ENCODE data around the gene SLFN12L. TPM values are rescaled to one million over a fixed set of nuclear protein-coding genes. Genes with fewer than 3 reads are reported as not detected.
A peak's percentile ranks its signal among the peaks of the same experiment; 100 is the strongest.
"Not testable (repeated sequence)": the region's sequence is repeated elsewhere in the genome, so short reads cannot be mapped to it uniquely, and the experiment has no call there.

The SLFN12L gene
- polyA plus RNA-seq, 1 of the 3 experiments (the other 2 are of a cell fraction) = not detected

DNA sequence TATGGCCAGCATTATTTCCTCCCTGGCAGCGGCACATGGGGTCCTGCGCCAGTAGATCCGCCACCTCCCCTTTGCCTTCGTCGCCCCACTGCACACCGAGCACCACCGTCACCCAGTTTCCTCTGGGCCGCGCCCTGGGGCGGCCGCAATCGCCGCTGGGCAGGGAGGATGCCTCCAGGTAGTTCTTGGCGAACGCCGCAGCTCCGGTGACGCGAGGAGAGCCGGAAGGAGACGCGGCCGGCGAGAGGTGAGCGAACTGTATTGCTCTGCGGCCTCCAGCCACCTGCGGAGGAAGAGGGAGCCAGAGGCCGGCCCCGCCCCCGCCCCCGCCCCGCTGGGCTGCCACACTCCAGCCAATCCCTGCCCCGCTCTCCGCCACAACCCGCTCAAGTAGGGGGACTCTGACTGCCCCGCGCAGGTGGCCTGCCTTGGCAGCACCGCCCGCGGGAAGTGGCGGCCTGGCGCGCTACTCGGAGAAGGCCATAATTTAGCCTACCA, 77.1 kb downstream of the SLFN12L start:
- CTCF ChIA-PET = no interaction called here
- H3F3A ChIP-seq (replicated peaks; ENCODE audit: insufficient read depth) = no peaks in the 10 kb centered on the region
- POLR2A ChIA-PET = no interaction called here
- H3K27me3 ChIP-seq (ENCODE audit: insufficient read depth) = peaks cover 50% of the 10 kb centered on the region
- H3K4me3 ChIP-seq (ENCODE audit: low read depth in 2 of 2, low read length in 1 of 2) = no peak overlapping the region
- TF ChIP-seq RXRA (IDR thresholded peaks at IDR 0.05; ENCODE audit: borderline replicate concordance, low read depth) (no peak), TCF12 (IDR thresholded peaks at IDR 0.05) (no peak), TAF1 (IDR thresholded peaks at IDR 0.05; ENCODE audit: borderline replicate concordance, low read depth, low read length) (no peak), EZH2phosphoT487 (IDR thresholded peaks at IDR 0.05; ENCODE audit: borderline replicate concordance, low read depth) (no peak), RAD21 (IDR thresholded peaks at IDR 0.05; ENCODE audit: low read length) (no peak), FOXJ3 (CRISPR knock-in tag; IDR thresholded peaks at IDR 0.05) (no peak), RCOR1 (IDR thresholded peaks at IDR 0.05; ENCODE audit: low read length) (no peak), SIN3A (IDR thresholded peaks at IDR 0.05; ENCODE audit: borderline replicate concordance, low read depth, low read length) (no peak), MEF2A (IDR thresholded peaks at IDR 0.05; ENCODE audit: borderline replicate concordance, low read depth) (no peak), FOXM1 (IDR thresholded peaks at IDR 0.05; ENCODE audit: low read depth) (no peak), CHD2 (IDR thresholded peaks at IDR 0.05; ENCODE audit: low read length, partially characterized antibody) (no peak), GABPA (IDR thresholded peaks at IDR 0.05; ENCODE audit: low read depth) (no peak), TEAD4 (IDR thresholded peaks at IDR 0.05; ENCODE audit: borderline replicate concordance, insufficient read depth) (no peak)
- TF ChIP-seq, protein P1, sequence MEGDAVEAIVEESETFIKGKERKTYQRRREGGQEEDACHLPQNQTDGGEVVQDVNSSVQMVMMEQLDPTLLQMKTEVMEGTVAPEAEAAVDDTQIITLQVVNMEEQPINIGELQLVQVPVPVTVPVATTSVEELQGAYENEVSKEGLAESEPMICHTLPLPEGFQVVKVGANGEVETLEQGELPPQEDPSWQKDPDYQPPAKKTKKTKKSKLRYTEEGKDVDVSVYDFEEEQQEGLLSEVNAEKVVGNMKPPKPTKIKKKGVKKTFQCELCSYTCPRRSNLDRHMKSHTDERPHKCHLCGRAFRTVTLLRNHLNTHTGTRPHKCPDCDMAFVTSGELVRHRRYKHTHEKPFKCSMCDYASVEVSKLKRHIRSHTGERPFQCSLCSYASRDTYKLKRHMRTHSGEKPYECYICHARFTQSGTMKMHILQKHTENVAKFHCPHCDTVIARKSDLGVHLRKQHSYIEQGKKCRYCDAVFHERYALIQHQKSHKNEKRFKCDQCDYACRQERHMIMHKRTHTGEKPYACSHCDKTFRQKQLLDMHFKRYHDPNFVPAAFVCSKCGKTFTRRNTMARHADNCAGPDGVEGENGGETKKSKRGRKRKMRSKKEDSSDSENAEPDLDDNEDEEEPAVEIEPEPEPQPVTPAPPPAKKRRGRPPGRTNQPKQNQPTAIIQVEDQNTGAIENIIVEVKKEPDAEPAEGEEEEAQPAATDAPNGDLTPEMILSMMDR (IDR thresholded peaks at IDR 0.05) = no peak
- TF ChIP-seq, protein P2, sequence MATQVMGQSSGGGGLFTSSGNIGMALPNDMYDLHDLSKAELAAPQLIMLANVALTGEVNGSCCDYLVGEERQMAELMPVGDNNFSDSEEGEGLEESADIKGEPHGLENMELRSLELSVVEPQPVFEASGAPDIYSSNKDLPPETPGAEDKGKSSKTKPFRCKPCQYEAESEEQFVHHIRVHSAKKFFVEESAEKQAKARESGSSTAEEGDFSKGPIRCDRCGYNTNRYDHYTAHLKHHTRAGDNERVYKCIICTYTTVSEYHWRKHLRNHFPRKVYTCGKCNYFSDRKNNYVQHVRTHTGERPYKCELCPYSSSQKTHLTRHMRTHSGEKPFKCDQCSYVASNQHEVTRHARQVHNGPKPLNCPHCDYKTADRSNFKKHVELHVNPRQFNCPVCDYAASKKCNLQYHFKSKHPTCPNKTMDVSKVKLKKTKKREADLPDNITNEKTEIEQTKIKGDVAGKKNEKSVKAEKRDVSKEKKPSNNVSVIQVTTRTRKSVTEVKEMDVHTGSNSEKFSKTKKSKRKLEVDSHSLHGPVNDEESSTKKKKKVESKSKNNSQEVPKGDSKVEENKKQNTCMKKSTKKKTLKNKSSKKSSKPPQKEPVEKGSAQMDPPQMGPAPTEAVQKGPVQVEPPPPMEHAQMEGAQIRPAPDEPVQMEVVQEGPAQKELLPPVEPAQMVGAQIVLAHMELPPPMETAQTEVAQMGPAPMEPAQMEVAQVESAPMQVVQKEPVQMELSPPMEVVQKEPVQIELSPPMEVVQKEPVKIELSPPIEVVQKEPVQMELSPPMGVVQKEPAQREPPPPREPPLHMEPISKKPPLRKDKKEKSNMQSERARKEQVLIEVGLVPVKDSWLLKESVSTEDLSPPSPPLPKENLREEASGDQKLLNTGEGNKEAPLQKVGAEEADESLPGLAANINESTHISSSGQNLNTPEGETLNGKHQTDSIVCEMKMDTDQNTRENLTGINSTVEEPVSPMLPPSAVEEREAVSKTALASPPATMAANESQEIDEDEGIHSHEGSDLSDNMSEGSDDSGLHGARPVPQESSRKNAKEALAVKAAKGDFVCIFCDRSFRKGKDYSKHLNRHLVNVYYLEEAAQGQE (IDR thresholded peaks at IDR 0.05; ENCODE audit: low read depth, low read length) = no peak
- TF ChIP-seq, protein P3, sequence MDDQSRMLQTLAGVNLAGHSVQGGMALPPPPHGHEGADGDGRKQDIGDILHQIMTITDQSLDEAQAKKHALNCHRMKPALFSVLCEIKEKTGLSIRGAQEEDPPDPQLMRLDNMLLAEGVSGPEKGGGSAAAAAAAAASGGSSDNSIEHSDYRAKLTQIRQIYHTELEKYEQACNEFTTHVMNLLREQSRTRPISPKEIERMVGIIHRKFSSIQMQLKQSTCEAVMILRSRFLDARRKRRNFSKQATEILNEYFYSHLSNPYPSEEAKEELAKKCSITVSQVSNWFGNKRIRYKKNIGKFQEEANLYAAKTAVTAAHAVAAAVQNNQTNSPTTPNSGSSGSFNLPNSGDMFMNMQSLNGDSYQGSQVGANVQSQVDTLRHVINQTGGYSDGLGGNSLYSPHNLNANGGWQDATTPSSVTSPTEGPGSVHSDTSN (IDR thresholded peaks at IDR 0.05) = no peak
- TF ChIP-seq, protein P4, sequence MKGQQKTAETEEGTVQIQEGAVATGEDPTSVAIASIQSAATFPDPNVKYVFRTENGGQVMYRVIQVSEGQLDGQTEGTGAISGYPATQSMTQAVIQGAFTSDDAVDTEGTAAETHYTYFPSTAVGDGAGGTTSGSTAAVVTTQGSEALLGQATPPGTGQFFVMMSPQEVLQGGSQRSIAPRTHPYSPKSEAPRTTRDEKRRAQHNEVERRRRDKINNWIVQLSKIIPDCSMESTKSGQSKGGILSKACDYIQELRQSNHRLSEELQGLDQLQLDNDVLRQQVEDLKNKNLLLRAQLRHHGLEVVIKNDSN (IDR thresholded peaks at IDR 0.05; ENCODE audit: borderline replicate concordance, low read depth) = no peak
- TF ChIP-seq, protein P5, sequence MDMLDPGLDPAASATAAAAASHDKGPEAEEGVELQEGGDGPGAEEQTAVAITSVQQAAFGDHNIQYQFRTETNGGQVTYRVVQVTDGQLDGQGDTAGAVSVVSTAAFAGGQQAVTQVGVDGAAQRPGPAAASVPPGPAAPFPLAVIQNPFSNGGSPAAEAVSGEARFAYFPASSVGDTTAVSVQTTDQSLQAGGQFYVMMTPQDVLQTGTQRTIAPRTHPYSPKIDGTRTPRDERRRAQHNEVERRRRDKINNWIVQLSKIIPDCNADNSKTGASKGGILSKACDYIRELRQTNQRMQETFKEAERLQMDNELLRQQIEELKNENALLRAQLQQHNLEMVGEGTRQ (IDR thresholded peaks at IDR 0.05; ENCODE audit: borderline replicate concordance, low read depth, low read length) = no peak
- peak; percentile 9 for DNase-seq
- H3K9me3 ChIP-seq = no peaks in the 10 kb centered on the region
- no peak overlapping the region for H3K4me2 ChIP-seq
- H3K9me2 ChIP-seq = no peaks in the 10 kb centered on the region
- no peak overlapping the region for H3K9ac ChIP-seq
- H3K79me2 ChIP-seq (ENCODE audit: insufficient read depth) = no peaks in the 10 kb centered on the region
- no peaks in the 10 kb centered on the region for H3K36me3 ChIP-seq (replicated peaks in 1 of 2; ENCODE audit: control insufficient read depth in 1 of 2, insufficient read depth in 2 of 2, low read length in 1 of 2)
- no peak overlapping the region for H2AFZ ChIP-seq (ENCODE audit: low read depth)
- WGBS (ENCODE audit: low lambda C conversion rate) = 40% methylated on average over 31 of the region's 44 CpGs
- no peaks in the 10 kb centered on the region for H3K4me1 ChIP-seq (ENCODE audit: control insufficient read depth in 1 of 2, insufficient read depth in 2 of 2, low read depth in 1 of 2, low read length in 1 of 2)
- no peaks in the 10 kb centered on the region for H4K20me1 ChIP-seq (ENCODE audit: insufficient read depth)
- no peak overlapping the region for H3K27ac ChIP-seq (ENCODE audit: low read depth in 2 of 2, low read length in 1 of 2)

DNA sequence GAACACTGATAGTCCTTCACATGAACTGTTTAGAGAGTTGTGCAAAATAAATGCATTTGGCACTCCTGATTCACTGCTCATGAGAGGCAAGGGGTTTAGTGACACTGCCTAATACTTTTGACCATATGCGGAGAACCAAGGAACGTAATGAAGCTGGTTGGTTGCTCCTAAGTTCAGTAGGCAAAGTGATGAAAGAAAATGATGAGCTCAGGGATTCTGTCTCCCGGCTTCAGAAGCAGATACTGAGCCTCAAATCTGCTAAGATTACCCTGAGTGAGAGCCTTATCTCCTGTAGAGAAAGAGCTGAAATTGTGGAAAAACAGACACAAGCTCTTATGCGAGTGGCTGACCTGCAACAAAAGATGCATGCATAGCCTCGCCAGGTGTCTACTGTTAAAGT, 83.4 kb downstream of the SLFN12L start:
- H3K27ac ChIP-seq (ENCODE audit: low read depth in 2 of 2, low read length in 1 of 2); H3K4me1 ChIP-seq (ENCODE audit: control insufficient read depth in 1 of 2, insufficient read depth in 2 of 2, low read depth in 1 of 2, low read length in 1 of 2); H3K9ac ChIP-seq; CTCF ChIA-PET; H3K4me2 ChIP-seq; H3K9me2 ChIP-seq; H3K36me3 ChIP-seq (replicated peaks in 1 of 2; ENCODE audit: control insufficient read depth in 1 of 2, insufficient read depth in 2 of 2, low read length in 1 of 2); H3K9me3 ChIP-seq; H3F3A ChIP-seq (replicated peaks; ENCODE audit: insufficient read depth); H3K4me3 ChIP-seq (ENCODE audit: low read depth in 2 of 2, low read length in 1 of 2); POLR2A ChIA-PET; H2AFZ ChIP-seq (ENCODE audit: low read depth); H4K20me1 ChIP-seq (ENCODE audit: insufficient read depth); H3K79me2 ChIP-seq (ENCODE audit: insufficient read depth); DNase-seq: not testable (repeated sequence)
- peaks cover 51% of the 10 kb centered on the region for H3K27me3 ChIP-seq (ENCODE audit: insufficient read depth)
- 25% methylated on average over 5 of the region's 5 CpGs for WGBS (ENCODE audit: low lambda C conversion rate)
